Panc1 (cell line): ENCODE results near the gene MYH10. TPM values are rescaled to one million over a fixed set of nuclear protein-coding genes. Genes with fewer than 3 reads are reported as not detected.

Experiments
- ATAC-seq: fragments of 200-7000 bp; cut with Tn5 transposase; 2 replicates; pipeline ENCODE4 v1.9.1; 2020; ENCODE audit warnings: mild to moderate bottlenecking, moderate library complexity
- BruUV-seq: library from RNA; stranded (reverse); fragments of 400-500 nt; replicated peaks from 2 replicates; lab custom pipeline; 2021; lab: Mats Ljungman, UMichigan
- CTCF ChIA-PET: fragments of 300-600 bp; sonication (Branson Sonifier 250); formaldehyde crosslinking; loops from one replicate; lab custom pipeline; 2022; ENCODE audit warnings: antibody characterized with exemption; lab: Charles Lee
- POLR2A ChIA-PET: fragments of 300-600 bp; sonication (Branson Sonifier 250); formaldehyde crosslinking; loops from one replicate; lab custom pipeline; 2022; ENCODE audit warnings: antibody characterized with exemption; lab: Charles Lee
- DNase-seq: peaks from one replicate; pipeline ENCODE4 v3.0.0-alpha.2; 2010; ENCODE audit warnings: low read depth, low spot score
- H3K27ac ChIP-seq: 2 replicates; pipeline ENCODE4 v1.5.1; 2011; ENCODE audit warnings: mild to moderate bottlenecking, low read length, inconsistent platforms
- H3K27me3 ChIP-seq: fragments of 200-500 bp; sonication (Bioruptor generic); 2 replicates; pipeline ENCODE4 v1.6.0; 2014; ENCODE audit warnings: low read length, inconsistent platforms; ENCODE audit not compliant: control insufficient read depth, insufficient read depth
- H3K36me3 ChIP-seq: fragments of 200-500 bp; sonication (Bioruptor generic); 2 replicates; pipeline ENCODE4 v1.5.1; 2014; ENCODE audit warnings: inconsistent platforms, mild to moderate bottlenecking, low read length, moderate library complexity; ENCODE audit not compliant: control insufficient read depth, insufficient read depth
- H3K4me1 ChIP-seq: 2 replicates; pipeline ENCODE4 v1.5.1; 2011; ENCODE audit warnings: inconsistent platforms, mild to moderate bottlenecking, low read length, moderate library complexity; ENCODE audit not compliant: control insufficient read depth, insufficient read depth
- H3K4me3 ChIP-seq, 2 experiments: 2 replicates each; pipeline ENCODE4 v1.5.1; 2011 to 2012; ENCODE audit warnings: low read depth in 2 of 2, low read length in 2 of 2, mild to moderate bottlenecking in 2 of 2, inconsistent platforms in 1 of 2, moderate library complexity in 1 of 2
- H3K9me3 ChIP-seq: fragments of 200-500 bp; sonication (Bioruptor generic); 2 replicates; pipeline ENCODE4 v1.5.1; 2014; ENCODE audit warnings: low read depth, mild to moderate bottlenecking, inconsistent platforms, low read length, moderate library complexity; ENCODE audit not compliant: control insufficient read depth, insufficient read depth
- POLR2AphosphoS5 ChIP-seq: IDR thresholded peaks from 2 replicates; pipeline ENCODE4 v1.6.1; 2012; ENCODE audit warnings: mild to moderate bottlenecking, low read depth, low read length, moderate library complexity
- REST ChIP-seq, 2 experiments: IDR thresholded peaks; 2 replicates each; pipeline ENCODE4 v1.6.1; 2011 to 2012; ENCODE audit warnings: low read depth in 2 of 2, control low read depth in 1 of 2, low read length in 1 of 2, mild to moderate bottlenecking in 1 of 2, moderate library complexity in 1 of 2; ENCODE audit not compliant: insufficient read depth in 1 of 2
- SIN3A ChIP-seq: IDR thresholded peaks from 2 replicates; pipeline ENCODE4 v1.6.1; 2012; ENCODE audit warnings: low read depth, mild to moderate bottlenecking, low read length, moderate library complexity, borderline replicate concordance; ENCODE audit not compliant: insufficient read depth
- TCF7L2 ChIP-seq: IDR thresholded peaks from 2 replicates; pipeline ENCODE4 v1.6.1; 2011; ENCODE audit warnings: mild to moderate bottlenecking, low read depth, low read length, inconsistent platforms
- in situ Hi-C: cut with HindIII; loops from 2 replicates; pipeline ENCODE4 v1.10.0; 2016; ENCODE audit warnings: low sequenced_read_pairs, low pct_unique_long_range_greater_than_20kb
- intact Hi-C: fragments of 100-400 bp; cut with micrococcal nuclease; formaldehyde crosslinking; loops from one replicate; pipeline ENCODE4 v1.10.0; 2022; ENCODE audit not compliant: unreplicated experiment
- total RNA-seq: library from RNA; stranded (reverse); gene quantifications from one replicate; pipeline ENCODE4 v1.2.1, GENCODE V29; 2021; ENCODE audit not compliant: unreplicated experiment
- TF ChIP-seq, protein P1 (sequence below): fragments of 450-650 bp; IDR thresholded peaks from 2 replicates; pipeline ENCODE4 v1.5.1; 2017; ENCODE audit warnings: mild to moderate bottlenecking

The MYH10 gene
- total RNA-seq, 1 experiment from 2014 or later = 36.5 TPM

DNA sequence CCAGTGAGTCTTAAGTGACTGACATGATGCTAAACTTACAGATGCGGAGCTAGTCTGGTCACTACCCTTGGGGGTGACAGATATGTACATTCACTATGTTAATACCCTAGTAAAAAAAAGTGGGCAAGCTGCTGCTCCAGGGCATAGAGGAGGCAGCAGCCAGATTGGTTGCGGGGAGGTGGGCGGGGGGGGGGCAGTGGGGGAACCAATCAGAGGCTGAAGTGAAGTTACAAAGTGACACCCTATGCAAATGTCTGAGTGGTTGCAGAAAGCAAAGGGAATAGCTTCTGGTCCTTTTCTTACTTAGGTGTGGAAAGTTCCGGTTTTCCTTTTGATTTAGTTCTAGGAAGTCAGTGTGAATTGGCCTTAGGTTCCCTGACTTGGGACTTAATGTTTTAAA, 182.7 kb downstream of the MYH10 start:
- Histone ChIP-seq H3K27ac (no peak overlapping the region), H3K36me3 (peaks cover 39% of the 10 kb centered on the region), H3K9me3 (no peaks in the 10 kb centered on the region), H3K4me1 (no peaks in the 10 kb centered on the region), H3K4me3 (no peak overlapping the region), H3K27me3 (no peaks in the 10 kb centered on the region)
- no peak for ATAC-seq
- TF ChIP-seq TCF7L2 (no peak), REST (IDR thresholded peaks at IDR 0.05; ENCODE audit: insufficient read depth in 1 of 2, low read depth in 2 of 2, low read length in 1 of 2) (no peak), SIN3A (no peak), POLR2AphosphoS5 (no peak)
- TF ChIP-seq, protein P1, sequence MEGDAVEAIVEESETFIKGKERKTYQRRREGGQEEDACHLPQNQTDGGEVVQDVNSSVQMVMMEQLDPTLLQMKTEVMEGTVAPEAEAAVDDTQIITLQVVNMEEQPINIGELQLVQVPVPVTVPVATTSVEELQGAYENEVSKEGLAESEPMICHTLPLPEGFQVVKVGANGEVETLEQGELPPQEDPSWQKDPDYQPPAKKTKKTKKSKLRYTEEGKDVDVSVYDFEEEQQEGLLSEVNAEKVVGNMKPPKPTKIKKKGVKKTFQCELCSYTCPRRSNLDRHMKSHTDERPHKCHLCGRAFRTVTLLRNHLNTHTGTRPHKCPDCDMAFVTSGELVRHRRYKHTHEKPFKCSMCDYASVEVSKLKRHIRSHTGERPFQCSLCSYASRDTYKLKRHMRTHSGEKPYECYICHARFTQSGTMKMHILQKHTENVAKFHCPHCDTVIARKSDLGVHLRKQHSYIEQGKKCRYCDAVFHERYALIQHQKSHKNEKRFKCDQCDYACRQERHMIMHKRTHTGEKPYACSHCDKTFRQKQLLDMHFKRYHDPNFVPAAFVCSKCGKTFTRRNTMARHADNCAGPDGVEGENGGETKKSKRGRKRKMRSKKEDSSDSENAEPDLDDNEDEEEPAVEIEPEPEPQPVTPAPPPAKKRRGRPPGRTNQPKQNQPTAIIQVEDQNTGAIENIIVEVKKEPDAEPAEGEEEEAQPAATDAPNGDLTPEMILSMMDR = no peak
- intact Hi-C loops (no loop called here), in situ Hi-C loops (no loop called here)
- CTCF ChIA-PET = no interaction called here
- POLR2A ChIA-PET = no interaction called here
- no TSS peak for BruUV-seq
- no peak for DNase-seq

DNA sequence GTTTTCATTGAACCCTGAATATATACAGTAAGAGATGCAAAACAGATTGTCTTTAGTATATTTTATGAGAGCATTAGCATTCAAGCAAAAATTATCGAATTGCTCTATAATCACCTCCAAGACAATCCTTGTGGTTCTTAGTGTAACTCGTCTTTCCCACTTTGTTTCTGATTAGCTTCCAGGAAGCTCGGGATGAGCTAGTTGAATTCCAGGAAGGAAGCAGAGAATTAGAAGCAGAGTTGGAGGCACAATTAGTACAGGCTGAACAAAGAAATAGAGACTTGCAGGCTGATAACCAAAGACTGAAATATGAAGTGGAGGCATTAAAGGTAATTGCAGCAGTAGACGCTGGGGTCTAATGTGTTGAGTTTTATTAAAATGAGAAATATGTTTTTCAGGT, 185.0 kb downstream of the MYH10 start:
- Histone ChIP-seq H3K4me1 (no peaks in the 10 kb centered on the region), H3K27me3 (no peaks in the 10 kb centered on the region), H3K36me3 (peaks cover 26% of the 10 kb centered on the region), H3K9me3 (no peaks in the 10 kb centered on the region), H3K27ac (no peak overlapping the region), H3K4me3 (no peak overlapping the region)
- intact Hi-C loops (no loop called here), in situ Hi-C loops (no loop called here)
- TF ChIP-seq POLR2AphosphoS5 (no peak), REST (IDR thresholded peaks at IDR 0.05; ENCODE audit: insufficient read depth in 1 of 2, low read depth in 2 of 2, low read length in 1 of 2) (no peak), TCF7L2 (no peak), SIN3A (no peak)
- TF ChIP-seq, protein P1 = no peak
- DNase-seq (no peak), ATAC-seq (no peak)
- CTCF ChIA-PET = no interaction called here
- POLR2A ChIA-PET = interaction anchor here (0.6 kb wide), 1 partner anchor 10 kb away, joined by 4 read pairs; the partner anchor contains the start of gene NDEL1
- no TSS peak for BruUV-seq
